PC-3 (cell line): Measurements from ENCODE around the gene TMEM42. TPM values are rescaled to one million over a fixed set of nuclear protein-coding genes. Genes with fewer than 3 reads are reported as not detected.
"Not testable (repeated sequence)": the region's sequence is repeated elsewhere in the genome, so short reads cannot be mapped to it uniquely, and the experiment has no call there.

ENCODE experiments used
- ATAC-seq: fragments of 200-7000 bp; cut with Tn5 transposase; 2 replicates; pipeline ENCODE4 v1.9.1; 2020; ENCODE audit warnings: mild to moderate bottlenecking, moderate library complexity
- Bru-seq: library from RNA; stranded (reverse); fragments of 400-500 nt; gene quantifications from one replicate; lab custom pipeline; 2021; lab: Mats Ljungman, UMichigan
- BruChase-seq, 2 experiments: library from RNA; stranded (reverse); fragments of 400-500 nt; gene quantifications; one replicate each; lab custom pipeline; 2021; lab: Mats Ljungman, UMichigan
- BruUV-seq: library from RNA; stranded (reverse); fragments of 400-500 nt; replicated peaks from 2 replicates; lab custom pipeline; 2021; lab: Mats Ljungman, UMichigan
- CTCF ChIA-PET: fragments of 300-600 bp; sonication (Branson Sonifier 250); formaldehyde crosslinking; loops from one replicate; lab custom pipeline; 2022; ENCODE audit warnings: antibody characterized with exemption; lab: Charles Lee
- POLR2A ChIA-PET: fragments of 300-600 bp; sonication (Branson Sonifier 250); formaldehyde crosslinking; loops from one replicate; lab custom pipeline; 2022; ENCODE audit warnings: antibody characterized with exemption; ENCODE audit not compliant: unreplicated experiment; lab: Charles Lee
- DNase-seq: peaks from one replicate; pipeline ENCODE4 v3.0.0-alpha.2; 2015
- H2AFZ ChIP-seq: fragments of 300-600 bp; sonication (generic); 2 replicates; pipeline ENCODE4 v1.6.0; 2016; ENCODE audit warnings: antibody characterized with exemption, low read length
- H3F3A ChIP-seq: fragments of 300-600 bp; sonication (generic); one replicate; pipeline ENCODE4 v1.6.0; 2017; ENCODE audit warnings: antibody characterized with exemption, low read length, control low read depth, mild to moderate bottlenecking; ENCODE audit not compliant: unreplicated experiment
- H3K27ac ChIP-seq: fragments of 300-600 bp; sonication (generic); 2 replicates; pipeline ENCODE4 v1.5.1; 2016; ENCODE audit warnings: mild to moderate bottlenecking, low read length
- H3K27me3 ChIP-seq: fragments of 300-600 bp; sonication (generic); 2 replicates; pipeline ENCODE4 v1.6.1; 2016; ENCODE audit warnings: low read length, mixed read lengths
- H3K36me3 ChIP-seq: fragments of 300-600 bp; sonication (generic); 2 replicates; pipeline ENCODE4 v1.6.1; 2016; ENCODE audit warnings: low read depth, mixed run types, low read length, mixed read lengths
- H3K4me1 ChIP-seq: fragments of 300-600 bp; sonication (generic); 2 replicates; pipeline ENCODE4 v1.5.1; 2016; ENCODE audit warnings: low read length; ENCODE audit not compliant: insufficient read depth
- H3K4me2 ChIP-seq: fragments of 300-600 bp; sonication (generic); 2 replicates; pipeline ENCODE4 v1.6.0; 2016; ENCODE audit warnings: low read length
- H3K4me3 ChIP-seq: fragments of 300-600 bp; sonication (generic); 2 replicates; pipeline ENCODE4 v1.5.1; 2016; ENCODE audit warnings: mild to moderate bottlenecking, low read length, mixed read lengths
- H3K79me2 ChIP-seq: fragments of 300-600 bp; sonication (generic); 2 replicates; pipeline ENCODE4 v1.6.1; 2017; ENCODE audit warnings: low read length, mixed read lengths
- H3K9ac ChIP-seq: fragments of 300-600 bp; sonication (generic); 2 replicates; pipeline ENCODE4 v1.6.0; 2016; ENCODE audit warnings: mild to moderate bottlenecking, low read length
- H3K9me2 ChIP-seq: fragments of 300-600 bp; sonication (generic); replicated peaks from 2 replicates; pipeline ENCODE4 v1.6.1; 2016; ENCODE audit warnings: mixed run types, low read length, mixed read lengths
- H3K9me3 ChIP-seq: fragments of 300-600 bp; sonication (generic); 2 replicates; pipeline ENCODE4 v1.6.1; 2016; ENCODE audit warnings: low read length, mixed read lengths
- H4K20me1 ChIP-seq: fragments of 300-600 bp; sonication (generic); 2 replicates; pipeline ENCODE4 v1.6.1; 2016; ENCODE audit warnings: low read length, mixed read lengths
- CTCF ChIP-seq: fragments of 300-600 bp; sonication (generic); conservative IDR thresholded peaks from 2 replicates; pipeline ENCODE4 v1.5.1; 2017; ENCODE audit warnings: antibody characterized with exemption, low read depth, mild to moderate bottlenecking, low read length
- EZH2 ChIP-seq: fragments of 300-600 bp; sonication (generic); IDR thresholded peaks from one replicate; pipeline ENCODE4 v1.6.1; 2017; ENCODE audit warnings: antibody characterized with exemption, mild to moderate bottlenecking, low read length; ENCODE audit not compliant: unreplicated experiment
- EZH2phosphoT487 ChIP-seq: fragments of 300-600 bp; sonication (generic); IDR thresholded peaks from 2 replicates; pipeline ENCODE4 v1.6.1; 2018; ENCODE audit warnings: mild to moderate bottlenecking, antibody characterized with exemption, low read length, borderline replicate concordance
- intact Hi-C: fragments of 100-400 bp; cut with micrococcal nuclease; formaldehyde crosslinking; loops from 2 replicates; pipeline ENCODE4 v1.9.0; 2023
- long read RNA-seq: library from polyadenylated mRNA; unstranded; transcript quantifications from one replicate; pipeline ENCODE4 v2.0.0, GENCODE V29; 2021; ENCODE audit not compliant: unreplicated experiment
- total RNA-seq: library from RNA; depleted of rRNA; stranded (reverse); fragments of >200 nt; gene quantifications from 2 replicates; pipeline ENCODE4 v1.2.3, GENCODE V29; 2014; rRNA removed

TMEM42 gene
- 6.3 and 10.2 TPM in 2 replicates for total RNA-seq
- percentile 64 among the genes with signal in this experiment for Bru-seq, nascent RNA
- percentile 65 among the genes with signal in this experiment for BruChase-seq, experiment 1, labeled RNA remaining after a 6-hour chase
- BruChase-seq, experiment 2, labeled RNA remaining after a 2-hour chase, result percentile 55 among the genes with signal in this experiment
- long read RNA-seq, transcript TMEM42-201 (3 exons, 1,026 nt), result major isoform, 8 of 17 reads
- long read RNA-seq, partial matches to known transcripts, result 7 of 17 reads
- long read RNA-seq, other reads (novel, unspliced or antisense), result 2 of 17 reads

- peak within 1 kb of the TSS; percentile 67 for H3K4me2 ChIP-seq
- no peaks in the 10 kb centered on the region for H3K27me3 ChIP-seq
- H3K4me1 ChIP-seq, result peaks cover 5% of the 10 kb centered on the region; the same call in 1 of the 2 replicates
- H2AFZ ChIP-seq, result peak within 1 kb of the TSS; percentile 76
- peak; percentile 59 for DNase-seq
- no peaks in the 10 kb centered on the region for H3K9me3 ChIP-seq
- H3K9ac ChIP-seq, result peak within 1 kb of the TSS; percentile 66
- peak; percentile 92 for ATAC-seq
- TF ChIP-seq EZH2phosphoT487 (no peak), EZH2 (no peak), CTCF (no peak)
- ChIA-PET CTCF (no interaction called here), POLR2A (interaction anchor here (0.6 to 1.0 kb wide), 2 partner anchors 22 to 114 kb away, joined by 7 to 8 read pairs; partner anchors contain the start of gene ZDHHC3)
- BruUV-seq, result TSS peak; percentile 95
- H3K27ac ChIP-seq, result peak within 1 kb of the TSS; percentile 13; the same call in 1 of the 2 replicates
- H3F3A ChIP-seq, result no peaks in the 10 kb centered on the region
- no peaks in the 10 kb centered on the region for H3K9me2 ChIP-seq
- no peaks in the 10 kb centered on the region for H4K20me1 ChIP-seq
- intact Hi-C loops, result no loop called here
- H3K36me3 ChIP-seq, result peaks cover 4% of the 10 kb centered on the region; the same call in 1 of the 2 replicates
- H3K4me3 ChIP-seq, result peak within 1 kb of the TSS; percentile 61
- peaks cover 7% of the 10 kb centered on the region; the same call in 1 of the 2 replicates for H3K79me2 ChIP-seq
These were observed at the start of gene TMEM42 for GRCh38 chr3:44861412-44862225. TMEM42 (plus strand) TSS chr3:44861912; CDS start chr3:44861925, 13 bp downstream.

GRCh38 chr3:44814751-44815150 lies 47.0 kb upstream of the TMEM42 start:
- no peaks in the 10 kb centered on the region for H3K9me3 ChIP-seq
- intact Hi-C loops, result no loop called here
- no peak for TF ChIP-seq EZH2
- no peak for TF ChIP-seq CTCF
- no peak for TF ChIP-seq EZH2phosphoT487
- no peaks in the 10 kb centered on the region for H4K20me1 ChIP-seq
- peaks cover 52% of the 10 kb centered on the region for H3K36me3 ChIP-seq
- no peaks in the 10 kb centered on the region for H3K4me1 ChIP-seq
- H3K79me2 ChIP-seq, result no peaks in the 10 kb centered on the region
- ChIA-PET CTCF (no interaction called here), POLR2A (no interaction called here)
- no peak overlapping the region for H3K4me2 ChIP-seq
- H2AFZ ChIP-seq, result no peak overlapping the region
- ATAC-seq (no peak), DNase-seq (no peak)
- H3K27me3 ChIP-seq, result no peaks in the 10 kb centered on the region
- no TSS peak for BruUV-seq
- H3K27ac ChIP-seq, result no peak overlapping the region
- H3K4me3 ChIP-seq, result no peak overlapping the region
- no peaks in the 10 kb centered on the region for H3K9me2 ChIP-seq
- H3F3A ChIP-seq, result no peaks in the 10 kb centered on the region
- no peak overlapping the region for H3K9ac ChIP-seq

- H3K79me2 ChIP-seq, BruUV-seq, CTCF ChIA-PET, H3K27me3 ChIP-seq, H3K9me3 ChIP-seq, H3K27ac ChIP-seq, DNase-seq, POLR2A ChIA-PET, H3K4me1 ChIP-seq, ATAC-seq, H3K9ac ChIP-seq, H3K4me2 ChIP-seq, H3F3A ChIP-seq, H2AFZ ChIP-seq, H4K20me1 ChIP-seq, intact Hi-C loops, H3K4me3 ChIP-seq, H3K9me2 ChIP-seq: not testable (repeated sequence)
- H3K36me3 ChIP-seq, result peaks cover 39% of the 10 kb centered on the region
These were observed 45.4 kb upstream of the TMEM42 start for GRCh38 chr3:44816334-44816733.

GRCh38 chr3:44821206-44821605 lies 40.5 kb upstream of the TMEM42 start:
- H3K36me3 ChIP-seq, result peaks cover 11% of the 10 kb centered on the region
- H3K79me2 ChIP-seq, H3K9ac ChIP-seq, ATAC-seq, DNase-seq, H3K9me2 ChIP-seq, BruUV-seq, H3K4me1 ChIP-seq, CTCF ChIA-PET, POLR2A ChIA-PET, H3K9me3 ChIP-seq, intact Hi-C loops, H3K4me2 ChIP-seq, H3K4me3 ChIP-seq, H3K27me3 ChIP-seq, H4K20me1 ChIP-seq, H3F3A ChIP-seq, H2AFZ ChIP-seq, H3K27ac ChIP-seq: not testable (repeated sequence)
